Skeletal muscle satellite cell (primary cell): ENCODE measurements around the gene DYNC2H1.
"Not testable (repeated sequence)": the region's sequence is repeated elsewhere in the genome, so short reads cannot be mapped to it uniquely, and the experiment has no call there.

ENCODE experiments used
- H3K27me3 ChIP-seq: 2 replicates; pipeline ENCODE4 v1.7.0; 2013; ENCODE audit warnings: low read length; ENCODE audit not compliant: control insufficient read depth, insufficient read depth
- H3K36me3 ChIP-seq: 2 replicates; pipeline ENCODE4 v1.7.0; 2013; ENCODE audit warnings: mild to moderate bottlenecking, control low read depth, low read length; ENCODE audit not compliant: insufficient read depth
- H3K4me1 ChIP-seq: 2 replicates; pipeline ENCODE4 v1.7.0; 2013; ENCODE audit warnings: low read length; ENCODE audit not compliant: control insufficient read depth, insufficient read depth
- H3K4me2 ChIP-seq: 2 replicates; pipeline ENCODE4 v1.7.0; 2013; ENCODE audit warnings: mild to moderate bottlenecking, low read length
- H3K4me3 ChIP-seq: 2 replicates; pipeline ENCODE4 v1.7.0; 2013; ENCODE audit warnings: low read length
- H3K9ac ChIP-seq: 2 replicates; pipeline ENCODE4 v1.7.0; 2013; ENCODE audit warnings: mild to moderate bottlenecking, low read depth, low read length, moderate library complexity
- H3K9me3 ChIP-seq: replicated peaks from 2 replicates; pipeline ENCODE4 v1.7.0; 2013; ENCODE audit warnings: mild to moderate bottlenecking, control low read depth, low read length

The DYNC2H1 gene

GRCh38 chr11:103141986-103142385 lies 32.8 kb downstream of the DYNC2H1 start:
- H3K4me3 ChIP-seq, H3K4me2 ChIP-seq, H3K4me1 ChIP-seq, H3K9me3 ChIP-seq, H3K27me3 ChIP-seq, H3K36me3 ChIP-seq, H3K9ac ChIP-seq: not testable (repeated sequence)

GRCh38 chr11:103147627-103148026 lies 38.4 kb downstream of the DYNC2H1 start:
- Histone ChIP-seq H3K4me3 (no peak overlapping the region), H3K9ac (no peak overlapping the region), H3K36me3 (peaks cover 8% of the 10 kb centered on the region), H3K4me1 (no peaks in the 10 kb centered on the region), H3K27me3 (no peaks in the 10 kb centered on the region), H3K4me2 (no peak overlapping the region), H3K9me3 (no peaks in the 10 kb centered on the region)

DNA sequence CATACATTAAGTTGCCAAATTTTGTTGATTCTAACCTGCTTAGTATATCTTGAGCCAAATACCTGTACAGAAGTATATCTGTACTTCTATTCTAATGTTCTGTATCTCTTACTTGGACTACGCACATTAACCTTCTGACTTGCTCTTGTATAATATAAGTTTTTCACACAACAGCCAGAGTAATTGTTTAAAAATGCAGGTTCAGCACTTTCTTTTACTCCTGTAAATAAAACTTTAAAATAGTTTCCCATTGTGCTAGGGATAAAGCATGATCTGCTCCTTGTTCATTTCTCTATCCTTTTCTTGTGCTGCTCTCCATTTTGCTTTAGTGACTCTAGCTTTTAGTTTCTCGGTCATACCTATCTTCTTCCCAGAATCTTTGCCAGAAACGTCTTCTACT lies 48.3 kb downstream of the DYNC2H1 start:
- Histone ChIP-seq H3K36me3 (peaks cover 34% of the 10 kb centered on the region), H3K4me3 (no peak overlapping the region), H3K4me1 (peaks cover 3% of the 10 kb centered on the region), H3K9me3 (no peaks in the 10 kb centered on the region), H3K4me2 (no peak overlapping the region), H3K27me3 (no peaks in the 10 kb centered on the region), H3K9ac (no peak overlapping the region)

GRCh38 chr11:103164093-103164796 lies 55.0 kb downstream of the DYNC2H1 start:
- no peaks in the 10 kb centered on the region for H3K4me1 ChIP-seq
- H3K9me3 ChIP-seq = no peaks in the 10 kb centered on the region
- H3K9ac ChIP-seq = no peak overlapping the region
- peaks cover 37% of the 10 kb centered on the region for H3K36me3 ChIP-seq
- H3K4me2 ChIP-seq = no peak overlapping the region
- no peaks in the 10 kb centered on the region for H3K27me3 ChIP-seq
- no peak overlapping the region for H3K4me3 ChIP-seq

GRCh38 chr11:103167166-103167565 lies 57.9 kb downstream of the DYNC2H1 start:
- Histone ChIP-seq H3K4me1 (no peaks in the 10 kb centered on the region), H3K4me2 (no peak overlapping the region), H3K36me3 (peaks cover 31% of the 10 kb centered on the region), H3K9me3 (no peaks in the 10 kb centered on the region), H3K4me3 (no peak overlapping the region), H3K9ac (no peak overlapping the region), H3K27me3 (no peaks in the 10 kb centered on the region)

DNA sequence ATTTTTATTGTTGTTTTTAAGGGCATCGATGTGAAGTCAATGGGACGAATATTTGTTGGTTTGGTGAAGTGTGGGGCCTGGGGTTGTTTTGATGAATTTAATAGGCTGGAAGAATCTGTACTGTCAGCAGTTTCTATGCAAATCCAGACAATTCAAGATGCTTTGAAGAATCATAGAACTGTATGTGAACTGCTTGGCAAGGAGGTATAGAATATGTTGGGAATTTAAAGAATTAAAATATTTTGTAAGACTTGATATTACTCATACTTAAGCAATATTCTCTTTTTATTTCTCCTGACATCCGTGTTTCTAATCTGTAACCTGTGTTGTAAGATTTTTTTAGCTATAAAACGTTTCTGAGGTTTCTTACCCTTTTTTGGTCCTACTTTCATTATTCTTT lies 61.6 kb downstream of the DYNC2H1 start:
- H3K4me2 ChIP-seq = no peak overlapping the region
- H3K36me3 ChIP-seq = peaks cover 24% of the 10 kb centered on the region
- H3K9me3 ChIP-seq = no peaks in the 10 kb centered on the region
- no peaks in the 10 kb centered on the region for H3K4me1 ChIP-seq
- H3K9ac ChIP-seq = no peak overlapping the region
- H3K27me3 ChIP-seq = no peaks in the 10 kb centered on the region
- no peak overlapping the region for H3K4me3 ChIP-seq

GRCh38 chr11:103175461-103176129 lies 66.4 kb downstream of the DYNC2H1 start:
- no peak overlapping the region for H3K9ac ChIP-seq
- no peaks in the 10 kb centered on the region for H3K4me1 ChIP-seq
- H3K9me3 ChIP-seq = no peaks in the 10 kb centered on the region
- peaks cover 12% of the 10 kb centered on the region for H3K36me3 ChIP-seq
- H3K27me3 ChIP-seq = no peaks in the 10 kb centered on the region
- no peak overlapping the region for H3K4me2 ChIP-seq
- H3K4me3 ChIP-seq = no peak overlapping the region

- Histone ChIP-seq H3K9ac (no peak overlapping the region), H3K4me1 (no peaks in the 10 kb centered on the region), H3K4me2 (no peak overlapping the region), H3K36me3 (peaks cover 10% of the 10 kb centered on the region), H3K27me3 (no peaks in the 10 kb centered on the region), H3K4me3 (no peak overlapping the region), H3K9me3 (no peaks in the 10 kb centered on the region)
Observed at GRCh38 chr11:103183981-103184611, 74.9 kb downstream of the DYNC2H1 start.

DNA sequence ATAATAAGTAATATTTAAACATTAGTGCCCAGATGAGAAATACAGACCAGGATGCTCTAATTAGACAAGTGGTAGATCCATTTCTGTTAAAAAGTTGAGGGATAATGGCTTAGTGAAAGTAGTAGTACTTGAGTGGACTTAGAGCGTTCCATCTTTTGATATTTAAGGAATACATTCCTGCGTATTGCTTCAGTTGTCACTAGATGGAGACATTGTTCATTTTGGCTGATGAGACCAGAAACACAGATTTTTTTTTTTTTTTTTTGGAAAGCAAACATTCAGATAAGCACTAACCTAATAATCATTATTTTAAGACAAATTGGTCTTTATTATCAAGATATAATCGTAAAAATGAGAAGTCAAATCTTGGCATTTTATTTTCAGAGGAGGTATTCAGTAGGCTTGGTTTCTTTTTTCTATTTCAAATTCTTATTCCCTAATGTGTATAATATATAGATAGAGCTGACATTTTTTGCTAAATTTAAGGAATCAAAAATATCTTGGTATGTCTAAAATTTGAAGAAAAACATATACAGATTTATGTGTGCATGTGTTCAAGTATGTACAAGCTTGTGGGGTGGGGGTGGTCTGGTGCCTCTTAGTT lies 92.9 kb downstream of the DYNC2H1 start:
- Histone ChIP-seq H3K27me3 (no peaks in the 10 kb centered on the region), H3K36me3 (peaks cover 16% of the 10 kb centered on the region), H3K4me1 (no peaks in the 10 kb centered on the region), H3K9me3 (no peaks in the 10 kb centered on the region), H3K9ac (no peak overlapping the region), H3K4me3 (no peak overlapping the region), H3K4me2 (no peak overlapping the region)

GRCh38 chr11:103210543-103210942 lies 101.3 kb downstream of the DYNC2H1 start:
- Histone ChIP-seq H3K36me3 (no peaks in the 10 kb centered on the region), H3K9ac (no peak overlapping the region), H3K4me3 (no peak overlapping the region), H3K4me2 (no peak overlapping the region), H3K4me1 (peaks cover 2% of the 10 kb centered on the region), H3K9me3 (no peaks in the 10 kb centered on the region), H3K27me3 (no peaks in the 10 kb centered on the region)

- no peaks in the 10 kb centered on the region for H3K27me3 ChIP-seq
- H3K9ac ChIP-seq = no peak overlapping the region
- H3K36me3 ChIP-seq = no peaks in the 10 kb centered on the region
- H3K9me3 ChIP-seq = no peaks in the 10 kb centered on the region
- H3K4me1 ChIP-seq = peaks cover 11% of the 10 kb centered on the region
- no peak overlapping the region for H3K4me2 ChIP-seq
- no peak overlapping the region for H3K4me3 ChIP-seq
Observed at GRCh38 chr11:103215812-103216211, 106.6 kb downstream of the DYNC2H1 start.
